ENCODE measurements around the gene ANKRD45.
"Not testable (repeated sequence)": the region's sequence is repeated elsewhere in the genome, so short reads cannot be mapped to it uniquely, and the experiment has no call there.

ANKRD45 gene

GRCh38 chr1:173627269-173627668 is 42.4 kb downstream of the ANKRD45 start:
- POLR2A ChIA-PET (ENCODE audit: low non-redundant PET), result no interaction called here
- no peak overlapping the region for H3K27ac ChIP-seq
- CTCF ChIA-PET, result no interaction called here
- no peak for TF ChIP-seq CTCF (conservative IDR thresholded peaks at IDR 0.05; ENCODE audit: low read depth)
- DNase-seq (ENCODE audit: low spot score), result no peak

- ChIA-PET CTCF (no interaction called here), POLR2A (ENCODE audit: low non-redundant PET) (no interaction called here)
- DNase-seq (ENCODE audit: low spot score), result no peak
- H3K27ac ChIP-seq, result no peak overlapping the region
- TF ChIP-seq CTCF (conservative IDR thresholded peaks at IDR 0.05; ENCODE audit: low read depth), result no peak
These were observed 52.8 kb downstream of the ANKRD45 start for GRCh38 chr1:173616859-173617258.

GRCh38 chr1:173613086-173613485 is 56.6 kb downstream of the ANKRD45 start:
- POLR2A ChIA-PET (ENCODE audit: low non-redundant PET); CTCF ChIA-PET; H3K27ac ChIP-seq; DNase-seq (ENCODE audit: low spot score): not testable (repeated sequence)

GRCh38 chr1:173608503-173609216 is 61.0 kb downstream of the ANKRD45 start:
- ChIA-PET CTCF (no interaction called here), POLR2A (ENCODE audit: low non-redundant PET) (no interaction called here)

GRCh38 chr1:173603056-173603591 is 66.5 kb downstream of the ANKRD45 start, which contains the start of gene SLC9C2:
SLC9C2 (minus strand) TSS chr1:173603072; CDS start chr1:173601776, 1,296 bp downstream.
- H3K27ac ChIP-seq, result no peak within 1 kb of the TSS
- DNase-seq (ENCODE audit: low spot score), result no peak
- CTCF ChIA-PET, result interaction anchor here (0.6 kb wide), 2 partner anchors 130 to 1248 kb away, joined by 3 to 5 read pairs; no protein-coding TSS in a partner anchor
- no peak for TF ChIP-seq CTCF (conservative IDR thresholded peaks at IDR 0.05; ENCODE audit: low read depth)
- POLR2A ChIA-PET (ENCODE audit: low non-redundant PET), result no interaction called here

More at GRCh38 chr1:173608503-173609216, 61.0 kb downstream of the ANKRD45 start:
- no peak overlapping the region for H3K27ac ChIP-seq
- DNase-seq (ENCODE audit: low spot score), result no peak
- no peak for TF ChIP-seq CTCF (conservative IDR thresholded peaks at IDR 0.05; ENCODE audit: low read depth)

- ChIA-PET POLR2A (ENCODE audit: low non-redundant PET) (no interaction called here), CTCF (no interaction called here)
- TF ChIP-seq CTCF (conservative IDR thresholded peaks at IDR 0.05; ENCODE audit: low read depth), result no peak
- H3K27ac ChIP-seq, result no peak overlapping the region
- DNase-seq (ENCODE audit: low spot score), result no peak
These were observed 68.1 kb downstream of the ANKRD45 start for GRCh38 chr1:173601588-173601987.

GRCh38 chr1:173596097-173596825 is 73.4 kb downstream of the ANKRD45 start:
- no peak overlapping the region for H3K27ac ChIP-seq
- ChIA-PET POLR2A (ENCODE audit: low non-redundant PET) (no interaction called here), CTCF (interaction anchor here (0.6 kb wide), 1 partner anchor 28 kb away, joined by 5 read pairs; no protein-coding TSS in a partner anchor)
- TF ChIP-seq CTCF (conservative IDR thresholded peaks at IDR 0.05; ENCODE audit: low read depth), result no peak
- DNase-seq (ENCODE audit: low spot score), result no peak

- H3K27ac ChIP-seq; POLR2A ChIA-PET (ENCODE audit: low non-redundant PET); DNase-seq (ENCODE audit: low spot score); CTCF ChIA-PET: not testable (repeated sequence)
These were observed 78.5 kb downstream of the ANKRD45 start for GRCh38 chr1:173591138-173591537.

All from RWPE1 (cell line).